Measurements from ENCODE around the gene ZNF43.

The ZNF43 gene

GRCh38 chr19:21848706-21849105 is 12.7 kb upstream of the ZNF43 start:
- peaks cover 7 to 12% of the 10 kb centered on the region in 2 donors for H3K36me3 ChIP-seq (ENCODE audit: control insufficient read depth in 1 of 2, insufficient read depth in 2 of 2, low read length in 2 of 2)
- no peak overlapping the region for H3K27ac ChIP-seq (ENCODE audit: low read length)
- no peak overlapping the region for H3K4me3 ChIP-seq (ENCODE audit: low read depth in 1 of 2, low read length in 2 of 2)

GRCh38 chr19:21843081-21843480 is 7.1 kb upstream of the ZNF43 start:
- H3K36me3 ChIP-seq (ENCODE audit: control insufficient read depth in 1 of 2, insufficient read depth in 2 of 2, low read length in 2 of 2): peaks cover 12 to 43% of the 10 kb centered on the region in 2 donors

More at GRCh38 chr19:21848706-21849105, 12.7 kb upstream of the ZNF43 start:
- H3K4me1 ChIP-seq (ENCODE audit: control insufficient read depth in 1 of 2, insufficient read depth in 2 of 2, low read length in 2 of 2): peaks cover 0 to 14% of the 10 kb centered on the region in 2 donors
- no peaks in the 10 kb centered on the region for H3K27me3 ChIP-seq (ENCODE audit: low read depth, low read length)
- no peaks in the 10 kb centered on the region for H3K9me3 ChIP-seq (ENCODE audit: control insufficient read depth in 1 of 2, low read length in 2 of 2)

GRCh38 chr19:21841488-21842097 is 5.6 kb upstream of the ZNF43 start:
- Histone ChIP-seq H3K4me3 (ENCODE audit: low read depth in 1 of 2, low read length in 2 of 2) (no peak overlapping the region), H3K9me3 (ENCODE audit: control insufficient read depth in 1 of 2, low read length in 2 of 2) (no peaks in the 10 kb centered on the region), H3K27me3 (ENCODE audit: low read depth, low read length) (no peaks in the 10 kb centered on the region), H3K27ac (ENCODE audit: low read length) (no peak overlapping the region), H3K36me3 (ENCODE audit: control insufficient read depth in 1 of 2, insufficient read depth in 2 of 2, low read length in 2 of 2) (peaks cover 12 to 43% of the 10 kb centered on the region in 2 donors), H3K4me1 (ENCODE audit: control insufficient read depth in 1 of 2, insufficient read depth in 2 of 2, low read length in 2 of 2) (peaks cover 0 to under 1% of the 10 kb centered on the region in 2 donors)

More at GRCh38 chr19:21843081-21843480, 7.1 kb upstream of the ZNF43 start:
- no peaks in the 10 kb centered on the region for H3K9me3 ChIP-seq (ENCODE audit: control insufficient read depth in 1 of 2, low read length in 2 of 2)
- no peak overlapping the region for H3K27ac ChIP-seq (ENCODE audit: low read length)
- H3K4me1 ChIP-seq (ENCODE audit: control insufficient read depth in 1 of 2, insufficient read depth in 2 of 2, low read length in 2 of 2): no peaks in the 10 kb centered on the region
- H3K27me3 ChIP-seq (ENCODE audit: low read depth, low read length): no peaks in the 10 kb centered on the region
- H3K4me3 ChIP-seq (ENCODE audit: low read depth in 1 of 2, low read length in 2 of 2): no peak overlapping the region

GRCh38 chr19:21841081-21841480 is 5.1 kb upstream of the ZNF43 start:
- no peaks in the 10 kb centered on the region for H3K9me3 ChIP-seq (ENCODE audit: control insufficient read depth in 1 of 2, low read length in 2 of 2)
- H3K36me3 ChIP-seq (ENCODE audit: control insufficient read depth in 1 of 2, insufficient read depth in 2 of 2, low read length in 2 of 2): peaks cover 12 to 43% of the 10 kb centered on the region in 2 donors

GRCh38 chr19:21839976-21840375 is 4.0 kb upstream of the ZNF43 start:
- Histone ChIP-seq H3K9me3 (ENCODE audit: control insufficient read depth in 1 of 2, low read length in 2 of 2) (no peaks in the 10 kb centered on the region), H3K27me3 (ENCODE audit: low read depth, low read length) (no peaks in the 10 kb centered on the region), H3K36me3 (ENCODE audit: control insufficient read depth in 1 of 2, insufficient read depth in 2 of 2, low read length in 2 of 2) (peaks cover 9 to 40% of the 10 kb centered on the region in 2 donors), H3K4me3 (ENCODE audit: low read depth in 1 of 2, low read length in 2 of 2) (no peak overlapping the region), H3K27ac (ENCODE audit: low read length) (no peak overlapping the region), H3K4me1 (ENCODE audit: control insufficient read depth in 1 of 2, insufficient read depth in 2 of 2, low read length in 2 of 2) (peaks cover 0 to 3% of the 10 kb centered on the region in 2 donors)

More at GRCh38 chr19:21841081-21841480, 5.1 kb upstream of the ZNF43 start:
- H3K27me3 ChIP-seq (ENCODE audit: low read depth, low read length): no peaks in the 10 kb centered on the region
- H3K27ac ChIP-seq (ENCODE audit: low read length): no peak overlapping the region
- peaks cover 0 to 3% of the 10 kb centered on the region in 2 donors for H3K4me1 ChIP-seq (ENCODE audit: control insufficient read depth in 1 of 2, insufficient read depth in 2 of 2, low read length in 2 of 2)
- no peak overlapping the region for H3K4me3 ChIP-seq (ENCODE audit: low read depth in 1 of 2, low read length in 2 of 2)

- Histone ChIP-seq H3K27ac (ENCODE audit: low read length) (no peak overlapping the region), H3K9me3 (ENCODE audit: control insufficient read depth in 1 of 2, low read length in 2 of 2) (no peaks in the 10 kb centered on the region), H3K4me1 (ENCODE audit: control insufficient read depth in 1 of 2, insufficient read depth in 2 of 2, low read length in 2 of 2) (peaks cover 0 to 3% of the 10 kb centered on the region in 2 donors), H3K36me3 (ENCODE audit: control insufficient read depth in 1 of 2, insufficient read depth in 2 of 2, low read length in 2 of 2) (peaks cover 4 to 34% of the 10 kb centered on the region in 2 donors), H3K4me3 (ENCODE audit: low read depth in 1 of 2, low read length in 2 of 2) (no peak overlapping the region), H3K27me3 (ENCODE audit: low read depth, low read length) (no peaks in the 10 kb centered on the region)
Measured at GRCh38 chr19:21838646-21839045, 2.7 kb upstream of the ZNF43 start.

GRCh38 chr19:21835429-21835809 is 563 bp downstream of the ZNF43 start:
- Histone ChIP-seq H3K27ac (ENCODE audit: low read length) (peak overlapping the region; percentile 91), H3K9me3 (ENCODE audit: control insufficient read depth in 1 of 2, low read length in 2 of 2) (peaks cover 0 to 5% of the 10 kb centered on the region in 2 donors), H3K4me3 (ENCODE audit: low read depth in 1 of 2, low read length in 2 of 2) (peak overlapping the region; percentile 66 to 88), H3K36me3 (ENCODE audit: control insufficient read depth in 1 of 2, insufficient read depth in 2 of 2, low read length in 2 of 2) (peaks cover 0 to 3% of the 10 kb centered on the region in 2 donors), H3K4me1 (ENCODE audit: control insufficient read depth in 1 of 2, insufficient read depth in 2 of 2, low read length in 2 of 2) (peaks cover 0 to 3% of the 10 kb centered on the region in 2 donors), H3K27me3 (ENCODE audit: low read depth, low read length) (no peaks in the 10 kb centered on the region)

GRCh38 chr19:21833733-21834132 is 2.2 kb downstream of the ZNF43 start:
- no peaks in the 10 kb centered on the region for H3K27me3 ChIP-seq (ENCODE audit: low read depth, low read length)
- H3K4me1 ChIP-seq (ENCODE audit: control insufficient read depth in 1 of 2, insufficient read depth in 2 of 2, low read length in 2 of 2): peaks cover 0 to 3% of the 10 kb centered on the region in 2 donors
- H3K4me3 ChIP-seq (ENCODE audit: low read depth in 1 of 2, low read length in 2 of 2): no peak overlapping the region
- H3K36me3 ChIP-seq (ENCODE audit: control insufficient read depth in 1 of 2, insufficient read depth in 2 of 2, low read length in 2 of 2): no peaks in the 10 kb centered on the region
- H3K9me3 ChIP-seq (ENCODE audit: control insufficient read depth in 1 of 2, low read length in 2 of 2): peaks cover 0 to 5% of the 10 kb centered on the region in 2 donors
- no peak overlapping the region for H3K27ac ChIP-seq (ENCODE audit: low read length)

- peaks cover 0 to 4% of the 10 kb centered on the region in 2 donors for H3K9me3 ChIP-seq (ENCODE audit: control insufficient read depth in 1 of 2, low read length in 2 of 2)
Measured at GRCh38 chr19:21824679-21825078, 11.3 kb downstream of the ZNF43 start.

GRCh38 chr19:21823224-21823623 is 12.8 kb downstream of the ZNF43 start:
- Histone ChIP-seq H3K27ac (ENCODE audit: low read length) (no peak overlapping the region), H3K4me1 (ENCODE audit: control insufficient read depth in 1 of 2, insufficient read depth in 2 of 2, low read length in 2 of 2) (peaks cover 0 to 13% of the 10 kb centered on the region in 2 donors), H3K4me3 (ENCODE audit: low read depth in 1 of 2, low read length in 2 of 2) (no peak overlapping the region), H3K9me3 (ENCODE audit: control insufficient read depth in 1 of 2, low read length in 2 of 2) (peaks cover 0 to 9% of the 10 kb centered on the region in 2 donors), H3K27me3 (ENCODE audit: low read depth, low read length) (no peaks in the 10 kb centered on the region), H3K36me3 (ENCODE audit: control insufficient read depth in 1 of 2, insufficient read depth in 2 of 2, low read length in 2 of 2) (peaks cover 3 to 19% of the 10 kb centered on the region in 2 donors)

More at GRCh38 chr19:21824679-21825078, 11.3 kb downstream of the ZNF43 start:
- peaks cover 0 to 15% of the 10 kb centered on the region in 2 donors for H3K36me3 ChIP-seq (ENCODE audit: control insufficient read depth in 1 of 2, insufficient read depth in 2 of 2, low read length in 2 of 2)
- no peak overlapping the region for H3K27ac ChIP-seq (ENCODE audit: low read length)
- no peak overlapping the region for H3K4me3 ChIP-seq (ENCODE audit: low read depth in 1 of 2, low read length in 2 of 2)
- H3K27me3 ChIP-seq (ENCODE audit: low read depth, low read length): no peaks in the 10 kb centered on the region
- peaks cover 0 to 13% of the 10 kb centered on the region in 2 donors for H3K4me1 ChIP-seq (ENCODE audit: control insufficient read depth in 1 of 2, insufficient read depth in 2 of 2, low read length in 2 of 2)

GRCh38 chr19:21812448-21812847 is 23.5 kb downstream of the ZNF43 start:
- no peak overlapping the region for H3K4me3 ChIP-seq (ENCODE audit: low read depth in 1 of 2, low read length in 2 of 2)
- H3K27me3 ChIP-seq (ENCODE audit: low read depth, low read length): no peaks in the 10 kb centered on the region
- no peaks in the 10 kb centered on the region for H3K4me1 ChIP-seq (ENCODE audit: control insufficient read depth in 1 of 2, insufficient read depth in 2 of 2, low read length in 2 of 2)
- H3K9me3 ChIP-seq (ENCODE audit: control insufficient read depth in 1 of 2, low read length in 2 of 2): peaks cover 43 to 58% of the 10 kb centered on the region in 2 donors
- no peak overlapping the region for H3K27ac ChIP-seq (ENCODE audit: low read length)
- H3K36me3 ChIP-seq (ENCODE audit: control insufficient read depth in 1 of 2, insufficient read depth in 2 of 2, low read length in 2 of 2): peaks cover 37 to 87% of the 10 kb centered on the region in 2 donors

Measured in muscle layer of duodenum (tissue), 2 donors.